RKO (cell line): ENCODE data around the gene HMCN2.
"Not testable (repeated sequence)": the region's sequence is repeated elsewhere in the genome, so short reads cannot be mapped to it uniquely, and the experiment has no call there.

Experiments
- DNase-seq: peaks from one replicate; pipeline ENCODE4 v3.0.0-alpha.2; 2016; ENCODE audit warnings: low spot score

The HMCN2 gene

GRCh38 chr9:130432796-130433167, 167.2 kb downstream of the HMCN2 start:
- DNase-seq: no peak

GRCh38 chr9:130433168-130433946, 167.8 kb downstream of the HMCN2 start:
- DNase-seq: no peak

- no peak for DNase-seq
Observed at GRCh38 chr9:130433947-130434262, 168.3 kb downstream of the HMCN2 start.

GRCh38 chr9:130434656-130435055, 169.1 kb downstream of the HMCN2 start:
- not testable (repeated sequence) for DNase-seq

- DNase-seq: no peak
Observed at GRCh38 chr9:130437011-130437789, 171.6 kb downstream of the HMCN2 start.

GRCh38 chr9:130438382-130438981, 172.9 kb downstream of the HMCN2 start:
- DNase-seq: no peak

- no peak for DNase-seq
Observed at GRCh38 chr9:130441031-130441430, 175.5 kb downstream of the HMCN2 start.

- DNase-seq: no peak
Observed at GRCh38 chr9:130442746-130443455, 177.3 kb downstream of the HMCN2 start.

GRCh38 chr9:130443456-130443801, 177.9 kb downstream of the HMCN2 start:
- no peak for DNase-seq

- DNase-seq: no peak
Observed at GRCh38 chr9:130443840-130444492, 178.4 kb downstream of the HMCN2 start.

- DNase-seq: peak; percentile 63
Observed at GRCh38 chr9:130444565-130445221, 179.1 kb downstream of the HMCN2 start, which contains the start of gene ASS1. Gene ASS1 (plus strand): TSS chr9:130444961. CDS start chr9:130452229, 7,268 bp downstream.

GRCh38 chr9:130445268-130445983, 179.9 kb downstream of the HMCN2 start:
- DNase-seq: no peak

- peak; percentile 43 for DNase-seq
Observed at GRCh38 chr9:130446101-130446861, 180.7 kb downstream of the HMCN2 start.

GRCh38 chr9:130447193-130447816, 181.7 kb downstream of the HMCN2 start:
- no peak for DNase-seq

GRCh38 chr9:130448035-130448624, 182.6 kb downstream of the HMCN2 start:
- DNase-seq: no peak

- DNase-seq: no peak
Observed at GRCh38 chr9:130448771-130449603, 183.4 kb downstream of the HMCN2 start.

GRCh38 chr9:130450344-130451003, 184.9 kb downstream of the HMCN2 start:
- no peak for DNase-seq

- DNase-seq: no peak
Observed at GRCh38 chr9:130451004-130451390, 185.4 kb downstream of the HMCN2 start.
